ENCODE results near the gene SRSF5.
"Not testable (repeated sequence)": the region's sequence is repeated elsewhere in the genome, so short reads cannot be mapped to it uniquely, and the experiment has no call there.

The SRSF5 gene

DNA sequence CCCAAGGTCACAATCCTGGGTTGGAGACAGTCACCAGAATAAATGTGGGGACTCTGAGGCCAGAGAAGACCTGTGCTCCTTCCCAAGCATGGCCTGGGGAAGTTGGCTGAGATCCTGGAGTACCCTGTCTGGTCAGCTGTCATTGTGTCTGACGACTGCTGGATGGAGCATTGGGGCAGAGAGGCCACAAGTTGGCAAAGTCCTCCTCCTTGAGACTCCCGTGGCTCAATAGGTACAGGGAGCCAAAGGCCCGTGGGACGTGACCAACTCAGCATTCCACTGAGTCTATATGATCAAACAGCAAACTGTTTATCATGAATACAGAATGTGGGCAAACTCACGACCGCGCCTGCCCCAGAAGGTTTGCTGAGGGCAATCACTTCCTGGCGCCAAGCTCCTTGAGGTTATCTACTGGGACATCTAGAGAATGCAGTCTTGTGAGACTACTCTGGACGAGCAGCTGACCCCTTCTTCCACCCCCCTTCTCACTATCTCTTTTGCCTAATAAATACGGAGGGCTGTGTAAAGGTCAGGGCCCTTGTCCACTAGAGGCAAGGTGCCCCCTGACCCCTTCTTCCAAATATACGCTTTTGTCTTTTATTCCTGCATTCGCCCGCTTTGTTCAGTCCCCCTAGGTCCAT lies 44.4 kb downstream of the SRSF5 start:
- DNase-seq = no peak

DNA sequence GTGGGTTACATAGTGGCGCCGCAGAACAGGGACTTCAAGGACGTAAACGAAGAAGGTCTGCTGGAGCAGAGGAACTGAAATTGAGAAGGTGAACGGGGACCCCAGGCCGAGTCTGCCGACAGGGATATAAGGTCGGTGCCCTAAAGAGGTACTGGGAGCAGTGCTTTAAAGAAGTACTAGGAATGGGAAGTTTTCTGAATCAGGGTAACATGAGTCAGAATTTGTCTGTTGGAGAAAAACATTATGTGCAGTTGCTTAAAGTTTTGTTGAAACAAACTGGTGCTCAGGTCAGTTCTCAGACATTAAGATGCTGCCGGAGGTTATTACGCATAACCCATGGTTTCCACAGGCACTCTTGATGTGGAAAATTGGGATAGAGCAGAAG lies 44.9 kb downstream of the SRSF5 start:
- no peak for DNase-seq

DNA sequence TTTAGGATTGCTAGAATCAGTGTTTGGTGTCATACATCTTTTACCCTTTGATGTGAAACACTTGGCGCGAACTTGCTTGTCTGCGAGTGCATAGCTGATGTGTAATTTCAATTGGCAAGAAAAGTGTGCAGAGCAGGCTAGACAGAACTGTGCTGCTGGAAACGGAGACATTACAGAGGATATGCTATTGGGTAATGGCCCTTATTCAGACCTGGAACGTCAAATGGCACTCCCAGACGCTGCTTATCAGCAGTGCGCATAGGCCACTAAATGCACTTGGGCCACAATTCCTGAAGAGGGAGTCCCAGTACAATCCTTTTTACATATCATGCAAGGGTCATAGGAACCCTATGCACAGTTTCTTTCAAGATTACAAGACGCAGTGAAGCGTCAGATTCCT lies 45.8 kb downstream of the SRSF5 start:
- DNase-seq = no peak

DNA sequence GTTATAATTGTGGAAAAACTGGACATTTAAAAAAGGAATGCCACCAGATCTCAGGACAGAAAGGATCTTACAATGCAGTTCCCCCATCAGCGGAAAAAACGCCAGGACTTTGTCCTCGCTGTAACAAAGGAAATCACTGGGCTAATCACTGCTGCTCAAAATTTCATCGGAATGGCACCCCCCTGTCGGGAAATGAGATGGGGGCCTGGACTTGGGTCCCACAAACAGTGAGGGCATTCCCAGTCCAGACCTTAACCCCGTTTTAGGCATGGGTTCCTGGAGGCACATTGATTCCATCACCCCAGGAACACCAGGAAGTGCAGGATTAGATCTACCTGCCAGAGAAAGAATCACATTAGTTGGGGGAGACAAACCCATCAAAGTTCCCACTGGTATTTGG lies 46.4 kb downstream of the SRSF5 start:
- not testable (repeated sequence) for DNase-seq

DNA sequence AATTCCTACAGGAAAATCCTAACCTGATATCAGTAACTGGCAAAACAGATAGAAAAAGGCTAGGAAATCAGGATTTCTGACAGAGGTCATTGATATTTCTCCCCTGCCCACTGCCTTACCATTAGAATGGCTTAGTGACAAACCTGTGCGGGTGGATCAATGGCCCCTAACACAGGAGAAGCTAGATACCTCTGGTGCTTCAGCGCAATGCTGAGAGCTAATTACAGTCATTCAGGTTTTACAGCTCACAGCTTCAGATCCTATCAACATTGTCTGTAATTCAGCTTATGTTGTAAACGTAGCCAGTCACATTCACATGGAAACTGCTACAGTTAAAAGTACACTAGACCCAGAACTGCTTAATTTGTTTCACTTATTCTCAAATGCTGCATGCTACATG lies 47.5 kb downstream of the SRSF5 start:
- DNase-seq = no peak

DNA sequence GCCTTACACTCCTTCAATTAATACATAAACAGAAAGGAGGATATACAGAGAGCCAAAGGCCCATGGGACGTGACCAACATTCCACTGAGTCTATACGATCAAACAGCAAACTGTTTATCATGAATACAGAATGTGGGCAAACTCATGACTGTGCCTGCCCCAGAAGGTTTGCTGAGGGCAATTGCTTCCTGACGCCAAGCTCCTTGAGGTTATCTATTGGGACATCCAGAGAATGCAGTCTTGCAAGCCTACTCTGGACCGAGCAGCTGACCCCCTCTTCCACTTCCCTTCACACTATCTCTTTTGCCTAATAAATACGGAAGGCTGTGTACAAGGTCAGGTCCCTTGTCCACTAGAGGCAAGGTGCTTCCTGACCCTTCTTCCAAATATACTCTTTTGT lies 48.6 kb downstream of the SRSF5 start:
- DNase-seq = no peak

DNA sequence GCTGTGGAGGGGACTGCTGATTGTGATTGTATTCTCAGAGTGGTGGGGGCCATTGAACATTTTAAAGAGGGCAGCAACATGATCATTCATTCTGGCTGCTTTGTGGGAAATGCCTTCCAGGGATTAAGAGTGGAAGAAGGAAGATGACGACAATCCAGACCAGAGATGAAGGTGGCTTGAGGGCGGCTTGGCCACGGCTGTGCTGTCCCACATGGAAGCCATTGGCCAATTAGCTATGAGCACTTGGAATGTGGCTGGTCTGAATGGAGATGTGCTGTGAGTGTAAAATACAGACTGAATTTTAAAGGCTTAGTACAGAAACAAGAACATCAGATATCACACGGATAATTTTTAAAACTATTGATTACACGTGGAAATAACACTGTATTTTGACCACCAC lies 49.3 kb downstream of the SRSF5 start:
- DNase-seq = no peak

DNA sequence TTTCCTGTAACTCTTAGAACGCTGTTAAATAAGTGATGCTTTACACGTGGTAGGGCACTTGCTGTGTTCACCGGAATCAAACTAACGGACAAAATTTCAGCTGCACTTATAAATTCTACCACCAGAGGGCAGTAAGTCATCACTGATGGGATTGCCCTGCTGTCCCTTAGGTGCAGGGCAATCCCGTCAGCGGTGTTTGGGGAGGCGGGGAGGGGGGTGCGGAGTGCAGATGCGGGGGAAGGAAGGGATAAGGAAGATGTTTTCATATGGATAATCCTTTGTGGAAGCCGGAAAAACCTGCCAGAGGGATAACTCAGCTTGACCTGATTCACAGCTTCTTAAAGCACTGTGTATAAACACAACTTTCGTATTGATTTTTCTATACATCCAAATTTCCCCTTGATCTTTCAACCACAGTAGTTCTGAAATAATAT lies 51.8 kb downstream of the SRSF5 start:
- peak; percentile 9 for DNase-seq

DNA sequence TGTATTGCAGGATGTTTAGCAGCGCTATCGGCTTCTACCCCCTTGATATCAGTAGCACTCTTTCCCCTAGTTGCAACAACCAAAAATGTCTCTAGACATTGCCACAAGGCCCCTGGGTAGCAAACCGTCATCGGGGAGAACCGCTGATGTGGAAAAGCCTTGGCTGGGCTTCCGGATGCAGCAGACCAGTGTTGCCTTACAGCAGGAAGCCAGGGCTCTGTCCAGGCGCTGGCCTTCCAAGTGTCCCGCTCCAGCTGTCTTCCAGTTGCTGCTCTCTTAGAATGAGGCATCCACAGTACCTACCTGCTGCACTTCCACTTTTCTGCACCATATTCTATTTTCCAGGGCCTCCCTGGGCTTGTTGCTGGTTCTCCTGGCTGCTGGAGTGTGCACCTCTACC lies 52.7 kb downstream of the SRSF5 start:
- no peak for DNase-seq

DNA sequence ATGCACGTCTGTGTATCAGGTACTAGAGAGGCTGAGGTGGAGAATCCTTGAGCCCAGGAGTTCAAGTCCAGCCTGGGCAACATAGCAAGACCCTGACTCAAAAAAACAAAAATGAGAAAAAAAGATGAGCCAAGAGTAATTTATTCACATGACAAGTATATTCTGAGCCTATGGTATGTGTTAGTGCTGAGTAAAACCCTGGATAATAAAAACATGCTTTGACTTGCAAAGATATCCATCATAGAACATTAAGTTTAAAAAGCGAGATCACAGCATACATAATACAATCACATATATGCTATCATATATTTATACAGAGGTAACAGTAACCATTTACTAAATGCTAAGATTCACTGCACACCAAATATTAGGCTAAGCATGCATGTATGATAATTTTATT lies 54.0 kb downstream of the SRSF5 start:
- DNase-seq = no peak
